BJ (cell line): ENCODE measurements around the gene RIPOR3. TPM values are rescaled to one million over a fixed set of nuclear protein-coding genes. Genes with fewer than 3 reads are reported as not detected.
A peak's percentile ranks its signal among the peaks of the same experiment; 100 is the strongest.
"Not testable (repeated sequence)": the region's sequence is repeated elsewhere in the genome, so short reads cannot be mapped to it uniquely, and the experiment has no call there.

Experiments used
- CTCF ChIA-PET: fragments of 350-600 bp; formaldehyde crosslinking; extraction: SDS; loops from one replicate; lab custom pipeline; 2021; ENCODE audit warnings: antibody characterized with exemption, inconsistent platforms; lab: Yijun Ruan, JAX
- POLR2A ChIA-PET: fragments of 300-600 bp; sonication (Branson Sonifier 250); formaldehyde crosslinking; extraction: SDS; loops from one replicate; lab custom pipeline; 2021; ENCODE audit warnings: antibody characterized with exemption; lab: Charles Lee
- DNase-seq: peaks from one replicate; pipeline ENCODE4 v3.0.0-alpha.2; 2011; ENCODE audit warnings: low read depth
- H3K27me3 ChIP-seq: 2 replicates; pipeline ENCODE4 v1.6.0; 2011; ENCODE audit warnings: low read length; ENCODE audit not compliant: control insufficient read depth, insufficient read depth
- H3K36me3 ChIP-seq: 2 replicates; pipeline ENCODE4 v1.5.1; 2011; ENCODE audit warnings: low read length; ENCODE audit not compliant: control insufficient read depth, insufficient read depth
- H3K4me3 ChIP-seq: 2 replicates; pipeline ENCODE4 v1.5.1; 2011; ENCODE audit warnings: low read depth, mild to moderate bottlenecking, control low read depth, low read length
- CTCF ChIP-seq: IDR thresholded peaks from 2 replicates; pipeline ENCODE4 v1.5.1; 2011; ENCODE audit warnings: low read depth, mild to moderate bottlenecking, control low read depth, inconsistent platforms, low read length, moderate library complexity; ENCODE audit not compliant: insufficient read depth
- polyA plus RNA-seq: library from polyadenylated mRNA; depleted of rRNA; stranded (reverse); fragments of >200 nt; gene quantifications from 2 replicates; pipeline ENCODE4 v1.2.3, GENCODE V29; 2011

RIPOR3 gene
- polyA plus RNA-seq, 1 experiment, result 1.2 TPM

- Histone ChIP-seq H3K27me3 (no peaks in the 10 kb centered on the region), H3K36me3 (peaks cover 20% of the 10 kb centered on the region), H3K4me3 (no peak overlapping the region)
- TF ChIP-seq CTCF, result no peak
- ChIA-PET POLR2A (no interaction called here), CTCF (interaction anchor here (0.5 to 7.0 kb wide), 9 partner anchors 13 to 400 kb away, joined by 3 to 83 read pairs (median 3); no protein-coding TSS in a partner anchor)
- no peak for DNase-seq
Measured at GRCh38 chr20:50574108-50574507, 117.2 kb downstream of the RIPOR3 start.

DNA sequence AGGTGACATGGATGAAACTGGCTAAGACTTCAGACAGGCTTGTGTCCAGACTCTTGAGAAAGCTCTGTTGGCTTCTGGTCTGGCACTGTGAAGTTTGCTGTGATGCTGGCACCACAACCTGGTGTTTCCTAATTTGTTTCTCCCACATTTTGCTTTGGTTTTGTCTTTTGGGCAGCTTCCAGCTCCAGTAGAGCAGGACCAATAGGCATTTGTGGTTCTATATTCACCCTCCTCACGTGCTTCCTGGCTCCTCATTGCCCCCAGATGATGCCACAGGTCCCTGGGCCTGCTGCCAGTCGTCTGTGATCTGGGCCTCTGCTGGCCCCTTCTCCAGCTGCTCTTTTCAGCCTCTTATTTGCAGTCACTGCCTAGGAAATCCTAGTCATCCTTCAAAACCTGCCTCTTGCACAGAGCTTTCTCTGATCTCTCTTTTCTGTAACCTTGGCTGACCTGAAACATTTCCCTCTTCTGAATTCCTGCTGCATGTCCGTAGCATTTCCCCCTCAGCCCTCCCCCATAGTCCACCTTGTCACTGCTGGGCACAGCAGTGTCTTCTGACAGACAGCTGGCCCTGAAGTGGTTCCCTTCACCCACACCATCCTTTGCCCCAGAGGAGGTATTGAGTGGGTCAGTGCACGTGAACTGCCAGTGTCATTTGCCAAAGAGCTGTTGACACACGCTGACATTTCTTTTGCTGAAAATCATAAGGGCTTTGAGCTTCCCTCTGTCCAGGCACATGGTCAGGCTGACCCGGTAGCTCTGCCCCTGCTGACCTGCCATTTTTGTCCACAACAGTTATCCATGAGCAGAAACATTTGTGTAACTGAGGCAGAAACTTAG is 118.2 kb downstream of the RIPOR3 start:
- no peak for DNase-seq
- no peak for TF ChIP-seq CTCF
- POLR2A ChIA-PET, result interaction anchor here (0.6 kb wide), 1 partner anchor 296 kb away, joined by 3 read pairs; no protein-coding TSS in a partner anchor

DNA sequence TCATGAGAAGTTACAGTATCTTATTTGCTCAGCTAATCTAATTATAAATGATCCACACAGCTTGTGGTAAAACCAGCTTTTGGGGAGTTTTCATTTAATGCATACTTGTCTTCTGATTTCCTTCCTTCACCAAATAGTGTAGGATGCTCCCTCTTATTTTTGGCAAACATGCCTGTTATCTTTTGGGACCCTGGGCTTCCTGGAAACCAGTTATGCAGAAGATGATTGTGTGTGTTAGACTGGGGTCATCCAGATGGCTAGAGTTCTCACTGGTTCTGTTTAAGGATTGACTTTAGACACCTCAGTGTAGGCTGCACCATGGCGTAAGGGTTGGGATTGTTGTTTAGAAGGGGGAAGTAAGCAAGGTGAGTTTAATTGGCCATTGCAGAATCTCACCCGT is 119.9 kb downstream of the RIPOR3 start:
- no peak for DNase-seq
- H3K27me3 ChIP-seq, result no peaks in the 10 kb centered on the region
- H3K4me3 ChIP-seq, result no peak overlapping the region
- ChIA-PET CTCF (interaction anchor here (0.8 to 7.0 kb wide), 5 partner anchors 17 to 105 kb away, joined by 3 to 83 read pairs (median 5); no protein-coding TSS in a partner anchor), POLR2A (no interaction called here)
- TF ChIP-seq CTCF, result no peak
- H3K36me3 ChIP-seq, result peaks cover 12% of the 10 kb centered on the region

More for the DNA sequence above, 118.2 kb downstream of the RIPOR3 start:
- Histone ChIP-seq H3K4me3 (no peak overlapping the region), H3K36me3 (peaks cover 19% of the 10 kb centered on the region), H3K27me3 (no peaks in the 10 kb centered on the region)
- CTCF ChIA-PET, result interaction anchor here (0.5 to 7.0 kb wide), 12 partner anchors 12 to 399 kb away, joined by 3 to 83 read pairs (median 3); partner anchors contain the start of gene PTPN1

DNA sequence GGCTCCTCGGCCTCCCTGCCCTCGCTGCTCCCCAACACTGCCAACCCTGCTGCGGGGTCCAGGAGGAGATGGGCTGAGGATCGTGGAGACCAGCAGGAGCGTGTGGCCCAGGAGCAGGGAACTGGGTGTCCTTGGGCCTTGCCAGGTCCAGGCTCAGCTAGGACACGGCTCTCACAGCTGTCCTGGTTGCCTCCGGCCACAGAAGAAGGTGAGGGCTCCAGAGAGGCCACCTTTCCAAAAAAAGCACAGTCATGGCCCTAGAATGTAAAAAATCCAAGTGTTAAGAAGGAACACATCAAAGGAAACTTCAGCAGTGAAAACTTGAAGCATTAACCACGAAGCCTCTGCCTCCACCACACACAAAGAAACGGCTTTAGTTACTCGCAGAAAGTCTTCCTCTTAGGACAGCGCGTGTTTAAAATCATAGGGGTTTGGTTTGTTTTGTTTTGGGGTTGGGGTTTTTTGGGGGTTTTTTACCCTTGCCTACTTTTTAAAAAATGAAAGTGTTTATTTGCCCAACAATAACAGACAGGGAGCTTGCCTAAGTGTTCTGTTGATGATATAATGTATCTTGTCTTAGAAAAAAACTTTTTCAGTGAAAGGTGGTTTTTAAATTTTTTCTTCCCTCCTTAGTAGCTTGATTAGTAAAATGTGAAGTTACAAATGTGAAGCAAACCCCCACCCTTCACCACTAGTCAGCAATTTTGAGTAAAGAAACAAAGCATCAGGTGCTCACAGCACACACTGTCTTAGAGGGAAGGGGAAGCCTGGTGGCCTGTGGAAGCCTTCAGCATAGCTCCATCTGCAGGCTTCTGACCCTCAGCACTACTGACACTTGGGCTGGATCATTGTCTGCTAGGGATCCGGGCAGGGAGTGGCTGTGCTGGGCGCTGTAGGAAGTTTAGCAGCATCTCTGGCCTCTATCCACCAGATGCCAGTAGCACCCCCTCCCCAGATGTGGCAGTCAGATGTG is 121.2 kb downstream of the RIPOR3 start:
- H3K36me3 ChIP-seq, result peaks cover 9% of the 10 kb centered on the region

GRCh38 chr20:50569487-50569863 is 121.9 kb downstream of the RIPOR3 start:
- H3K4me3 ChIP-seq, H3K36me3 ChIP-seq, H3K27me3 ChIP-seq, POLR2A ChIA-PET, DNase-seq: not testable (repeated sequence)
- CTCF ChIA-PET, result interaction anchor here (1.2 to 2.0 kb wide), 2 partner anchors 86 to 105 kb away, joined by 4 to 6 read pairs; no protein-coding TSS in a partner anchor

More for the DNA sequence above, 121.2 kb downstream of the RIPOR3 start:
- no peak for DNase-seq
- POLR2A ChIA-PET, result no interaction called here
- peak; percentile 61 for TF ChIP-seq CTCF
- Histone ChIP-seq H3K4me3 (no peak overlapping the region), H3K27me3 (no peaks in the 10 kb centered on the region)
- CTCF ChIA-PET, result interaction anchor here (0.7 to 7.0 kb wide), 8 partner anchors 9 to 459 kb away, joined by 3 to 83 read pairs (median 4); no protein-coding TSS in a partner anchor
